ENCODE measurements around the gene ADARB1.

- TF ChIP-seq POLR2A (IDR thresholded peaks at IDR 0.05; ENCODE audit: low read depth) (no peak), CTCF (IDR thresholded peaks at IDR 0.05) (no peak)
These were observed 151.5 kb downstream of the ADARB1 start for GRCh38 chr21:45225741-45226327.
